GM21825 (cell line): ENCODE measurements around the gene ZNF787.
"Not testable (repeated sequence)": the region's sequence is repeated elsewhere in the genome, so short reads cannot be mapped to it uniquely, and the experiment has no call there.

ENCODE experiments used
- ATAC-seq: cut with Tn5 transposase; IDR thresholded peaks from one replicate; pipeline ENCODE4 v1.9.1; 2021; ENCODE audit warnings: mild to moderate bottlenecking, moderate library complexity; ENCODE audit not compliant: unreplicated experiment

ZNF787 gene

GRCh38 chr19:56121180-56122167 is at the start of gene ZNF787:
TSS of gene ZNF787 (minus strand) at chr19:56121295. CDS start at chr19:56103217, 18,078 bp downstream.
- ATAC-seq: peak; percentile 79

- ATAC-seq: no peak
These were observed 49.2 kb upstream of the ZNF787 start for GRCh38 chr19:56170261-56170660.

GRCh38 chr19:56167064-56167578 is 46.0 kb upstream of the ZNF787 start:
- ATAC-seq: no peak

- ATAC-seq: no peak
These were observed 42.0 kb upstream of the ZNF787 start for GRCh38 chr19:56163097-56163496.

GRCh38 chr19:56162258-56162657 is 41.2 kb upstream of the ZNF787 start:
- ATAC-seq: no peak

GRCh38 chr19:56161534-56161933 is 40.4 kb upstream of the ZNF787 start:
- ATAC-seq: no peak

- no peak for ATAC-seq
These were observed 38.7 kb upstream of the ZNF787 start for GRCh38 chr19:56159622-56160271.

- ATAC-seq: no peak
These were observed 38.0 kb upstream of the ZNF787 start for GRCh38 chr19:56159009-56159559.

GRCh38 chr19:56158170-56158757 is 37.2 kb upstream of the ZNF787 start:
- no peak for ATAC-seq

- ATAC-seq: no peak
These were observed 35.7 kb upstream of the ZNF787 start for GRCh38 chr19:56156768-56157167.

- ATAC-seq: no peak
These were observed 34.1 kb upstream of the ZNF787 start for GRCh38 chr19:56155124-56155687.

- no peak for ATAC-seq
These were observed 32.4 kb upstream of the ZNF787 start for GRCh38 chr19:56153507-56153906.

- ATAC-seq: no peak
These were observed 31.5 kb upstream of the ZNF787 start for GRCh38 chr19:56152644-56153043.

GRCh38 chr19:56150358-56150757 is 29.3 kb upstream of the ZNF787 start:
- no peak for ATAC-seq

GRCh38 chr19:56149656-56150038 is 28.6 kb upstream of the ZNF787 start:
- no peak for ATAC-seq

- not testable (repeated sequence) for ATAC-seq
These were observed 28.0 kb upstream of the ZNF787 start for GRCh38 chr19:56148955-56149655.

- ATAC-seq: no peak
These were observed 27.0 kb upstream of the ZNF787 start for GRCh38 chr19:56148096-56148495.

GRCh38 chr19:56147307-56147706 is 26.2 kb upstream of the ZNF787 start:
- ATAC-seq: no peak

- ATAC-seq: no peak
These were observed 25.8 kb upstream of the ZNF787 start for GRCh38 chr19:56146904-56147303.

- no peak for ATAC-seq
These were observed 24.6 kb upstream of the ZNF787 start for GRCh38 chr19:56145698-56146097.
